NT2/D1 (cell line): ENCODE data around the gene ROCK2.
"Not testable (repeated sequence)": the region's sequence is repeated elsewhere in the genome, so short reads cannot be mapped to it uniquely, and the experiment has no call there.

Source experiments
- DNase-seq: peaks from one replicate; pipeline ENCODE4 v3.0.0-alpha.2; 2011; ENCODE audit warnings: low read depth, low spot score
- H3K27me3 ChIP-seq: 2 replicates; pipeline ENCODE4 v1.6.0; 2011; ENCODE audit warnings: mild to moderate bottlenecking; ENCODE audit not compliant: insufficient read length, insufficient read depth
- H3K36me3 ChIP-seq: 2 replicates; pipeline ENCODE4 v1.6.1; 2011; ENCODE audit warnings: mild to moderate bottlenecking, low read length, mixed read lengths; ENCODE audit not compliant: insufficient read depth, insufficient read length
- H3K4me1 ChIP-seq: 2 replicates; pipeline ENCODE4 v1.5.1; 2011; ENCODE audit not compliant: insufficient read depth, insufficient read length
- H3K4me3 ChIP-seq: 2 replicates; pipeline ENCODE4 v1.5.1; 2011; ENCODE audit warnings: low read depth; ENCODE audit not compliant: insufficient read length
- H3K9ac ChIP-seq: 2 replicates; pipeline ENCODE4 v1.6.0; 2011; ENCODE audit warnings: low read depth; ENCODE audit not compliant: insufficient read length
- H3K9me3 ChIP-seq: 2 replicates; pipeline ENCODE4 v1.5.1; 2011; ENCODE audit warnings: mild to moderate bottlenecking, low read length; ENCODE audit not compliant: insufficient read depth
- SUZ12 ChIP-seq: IDR thresholded peaks from 2 replicates; pipeline ENCODE4 v1.6.1; 2011; ENCODE audit not compliant: insufficient read length, insufficient read depth; ENCODE audit errors: extremely low read depth
- YY1 ChIP-seq: IDR thresholded peaks from 2 replicates; pipeline ENCODE4 v1.6.1; 2011; ENCODE audit not compliant: insufficient read length, insufficient read depth
- ZNF274 ChIP-seq: IDR thresholded peaks from 2 replicates; pipeline ENCODE4 v1.6.1; 2011; ENCODE audit warnings: mild to moderate bottlenecking, low read depth, low read length

Gene ROCK2

GRCh38 chr2:11237122-11237521 lies 107.3 kb downstream of the ROCK2 start:
- Histone ChIP-seq H3K9ac (no peak overlapping the region), H3K9me3 (no peaks in the 10 kb centered on the region), H3K4me3 (no peak overlapping the region), H3K27me3 (no peaks in the 10 kb centered on the region), H3K36me3 (peaks cover 6% of the 10 kb centered on the region), H3K4me1 (no peaks in the 10 kb centered on the region)
- no peak for DNase-seq
- TF ChIP-seq YY1, result no peak
- no peak for TF ChIP-seq SUZ12
- TF ChIP-seq ZNF274, result no peak

- Histone ChIP-seq H3K36me3 (peaks cover 6% of the 10 kb centered on the region), H3K9me3 (no peaks in the 10 kb centered on the region), H3K27me3 (no peaks in the 10 kb centered on the region), H3K4me1 (no peaks in the 10 kb centered on the region), H3K9ac (no peak overlapping the region), H3K4me3 (no peak overlapping the region)
- DNase-seq, result no peak
- TF ChIP-seq SUZ12 (no peak), YY1 (no peak), ZNF274 (no peak)
These were observed 108.1 kb downstream of the ROCK2 start for GRCh38 chr2:11236335-11236734.

GRCh38 chr2:11235583-11235982 lies 108.9 kb downstream of the ROCK2 start:
- Histone ChIP-seq H3K9me3 (no peaks in the 10 kb centered on the region), H3K9ac (no peak overlapping the region), H3K27me3 (no peaks in the 10 kb centered on the region), H3K4me3 (no peak overlapping the region), H3K4me1 (no peaks in the 10 kb centered on the region), H3K36me3 (peaks cover 8% of the 10 kb centered on the region)
- TF ChIP-seq YY1, result no peak
- TF ChIP-seq SUZ12, result no peak
- no peak for TF ChIP-seq ZNF274
- no peak for DNase-seq

GRCh38 chr2:11234309-11234708 lies 110.1 kb downstream of the ROCK2 start:
- H3K9me3 ChIP-seq, result no peaks in the 10 kb centered on the region
- H3K9ac ChIP-seq, result no peak overlapping the region
- H3K4me1 ChIP-seq, result no peaks in the 10 kb centered on the region
- no peak for TF ChIP-seq ZNF274
- no peak for TF ChIP-seq SUZ12
- TF ChIP-seq YY1, result no peak
- H3K27me3 ChIP-seq, result no peaks in the 10 kb centered on the region
- H3K4me3 ChIP-seq, result no peak overlapping the region
- peaks cover 12% of the 10 kb centered on the region for H3K36me3 ChIP-seq
- DNase-seq, result no peak

- H3K9me3 ChIP-seq, DNase-seq, H3K4me3 ChIP-seq, H3K27me3 ChIP-seq, H3K4me1 ChIP-seq, H3K9ac ChIP-seq: not testable (repeated sequence)
- peaks cover 22% of the 10 kb centered on the region for H3K36me3 ChIP-seq
These were observed 113.2 kb downstream of the ROCK2 start for GRCh38 chr2:11231193-11231592.

GRCh38 chr2:11228692-11229091 lies 115.7 kb downstream of the ROCK2 start:
- no peak for DNase-seq
- Histone ChIP-seq H3K4me1 (no peaks in the 10 kb centered on the region), H3K4me3 (no peak overlapping the region), H3K9me3 (no peaks in the 10 kb centered on the region), H3K9ac (no peak overlapping the region), H3K36me3 (peaks cover 16% of the 10 kb centered on the region), H3K27me3 (no peaks in the 10 kb centered on the region)
- TF ChIP-seq ZNF274 (no peak), SUZ12 (no peak), YY1 (no peak)

GRCh38 chr2:11227595-11227994 lies 116.8 kb downstream of the ROCK2 start:
- DNase-seq, result no peak
- TF ChIP-seq ZNF274, result no peak
- no peak for TF ChIP-seq SUZ12
- TF ChIP-seq YY1, result no peak
- Histone ChIP-seq H3K4me1 (no peaks in the 10 kb centered on the region), H3K9me3 (no peaks in the 10 kb centered on the region), H3K4me3 (no peak overlapping the region), H3K36me3 (peaks cover 19% of the 10 kb centered on the region), H3K27me3 (no peaks in the 10 kb centered on the region), H3K9ac (no peak overlapping the region)

- Histone ChIP-seq H3K36me3 (peaks cover 29% of the 10 kb centered on the region), H3K4me3 (no peak overlapping the region), H3K27me3 (no peaks in the 10 kb centered on the region), H3K4me1 (no peaks in the 10 kb centered on the region), H3K9me3 (no peaks in the 10 kb centered on the region), H3K9ac (no peak overlapping the region)
- TF ChIP-seq YY1 (no peak), ZNF274 (no peak), SUZ12 (no peak)
- DNase-seq, result no peak
These were observed 119.5 kb downstream of the ROCK2 start for GRCh38 chr2:11224887-11225286.
